K562 (cell line): ENCODE data around the gene ZSCAN25. TPM values are rescaled to one million over a fixed set of nuclear protein-coding genes. Genes with fewer than 3 reads are reported as not detected.
A peak's percentile ranks its signal among the peaks of the same experiment; 100 is the strongest.

ENCODE experiments used
- BACH1 ChIP-seq: fragments of 200-800 bp; sonication (Bioruptor generic); IDR thresholded peaks from 2 replicates; pipeline ENCODE4 v1.6.1; 2016; ENCODE audit warnings: missing genetic modification characterization, missing compliant biosample characterization
- CBX8 ChIP-seq: fragments of 200-600 bp; sonication (generic); IDR thresholded peaks from 2 replicates; pipeline ENCODE4 v1.6.1; 2012; ENCODE audit warnings: borderline replicate concordance, mixed run types, low read depth, mild to moderate bottlenecking, moderate library complexity, mixed read lengths, low read length, control low read depth, inconsistent platforms; ENCODE audit not compliant: poor library complexity, severe bottlenecking; ENCODE audit errors: extremely low read depth
- CTBP1 ChIP-seq: fragments of 450-650 bp; IDR thresholded peaks from 2 replicates; pipeline ENCODE4 v1.6.1; 2016; ENCODE audit warnings: borderline replicate concordance
- ETV1 ChIP-seq: fragments of 450-650 bp; conservative IDR thresholded peaks from 2 replicates; pipeline ENCODE4 v1.6.1; 2016; ENCODE audit warnings: missing genetic modification characterization, control low read depth, low read depth, missing compliant biosample characterization
- HNRNPH1 ChIP-seq: fragments of 200-400 bp; formaldehyde crosslinking; optimal IDR thresholded peaks from 2 replicates; pipeline ENCODE3; 2017; ENCODE audit warnings: low read depth, mild to moderate bottlenecking, low read length, moderate library complexity
- KHSRP ChIP-seq: fragments of 450-650 bp; IDR thresholded peaks from 2 replicates; pipeline ENCODE4 v1.6.1; 2017
- KLF16 ChIP-seq: IDR thresholded peaks from 2 replicates; pipeline ENCODE4 v1.6.1; 2016; ENCODE audit warnings: antibody characterized with exemption
- LEF1 ChIP-seq: fragments of 450-650 bp; IDR thresholded peaks from 2 replicates; pipeline ENCODE4 v1.6.1; 2016; ENCODE audit warnings: mild to moderate bottlenecking
- MYC ChIP-seq, 2 experiments: fragments of 250-450 bp in 1 of 2; sonication (Bioruptor Pico) in 1 of 2; IDR thresholded peaks; 2 replicates each; pipeline versions ENCODE4 v1.5.1 to v1.6.1; 2012 to 2021; ENCODE audit warnings: low read depth in 2 of 2, borderline replicate concordance in 1 of 2, improper control_type of control experiment in 1 of 2, low read length in 1 of 2, mild to moderate bottlenecking in 1 of 2, moderate library complexity in 1 of 2
- MYNN ChIP-seq, 2 experiments: sonication (generic); formaldehyde crosslinking in 1 of 2; IDR thresholded peaks; 2 replicates each; pipeline versions ENCODE4 v1.5.0 to v1.6.1; 2016 to 2020; ENCODE audit warnings: antibody characterized with exemption in 1 of 2, missing genetic modification reagents in 1 of 2
- NFE2 ChIP-seq: IDR thresholded peaks from 2 replicates; pipeline ENCODE4 v1.6.1; 2014; ENCODE audit warnings: antibody characterized with exemption, low read depth
- SMAD3 ChIP-seq: fragments of 450-650 bp; formaldehyde crosslinking; conservative IDR thresholded peaks from 2 replicates; pipeline ENCODE4 v1.4.0; 2020; ENCODE audit warnings: mild to moderate bottlenecking
- TAF15 ChIP-seq: fragments of 200-400 bp; formaldehyde crosslinking; IDR thresholded peaks from 2 replicates; pipeline ENCODE4 v1.6.1; 2017; ENCODE audit warnings: mild to moderate bottlenecking, low read depth, low read length, moderate library complexity
- THAP12 ChIP-seq: fragments of 250-450 bp; sonication (Bioruptor Pico); IDR thresholded peaks from 2 replicates; pipeline ENCODE4 v1.9.0; 2021; ENCODE audit warnings: mild to moderate bottlenecking, inconsistent platforms
- TRIM24 ChIP-seq, 2 experiments: fragments of 450-650 bp; IDR thresholded peaks; 2 replicates each; pipeline ENCODE4 v1.6.1; 2016
- TRIM28 ChIP-seq: fragments of 450-650 bp; IDR thresholded peaks from 2 replicates; pipeline ENCODE4 v1.6.1; 2017
- VEZF1 ChIP-seq: fragments of 200-800 bp; sonication (Bioruptor generic); IDR thresholded peaks from 2 replicates; pipeline ENCODE4 v1.6.1; 2017; ENCODE audit warnings: missing genetic modification characterization, missing compliant biosample characterization
- ZNF23 ChIP-seq: fragments of 250-450 bp; sonication (Bioruptor Pico); IDR thresholded peaks from 2 replicates; pipeline ENCODE4 v1.4.0; 2020; ENCODE audit warnings: mild to moderate bottlenecking
- ZNF354B ChIP-seq: fragments of 250-450 bp; sonication (Bioruptor Pico); IDR thresholded peaks from 2 replicates; pipeline ENCODE4 v1.4.0; 2020
- ZNF551 ChIP-seq: fragments of 250-450 bp; sonication (Bioruptor Pico); IDR thresholded peaks from 2 replicates; pipeline ENCODE4 v1.5.0; 2021; ENCODE audit warnings: mild to moderate bottlenecking, moderate library complexity
- polyA plus RNA-seq, 8 experiments: library from polyadenylated mRNA; depleted of rRNA in 4 of 8; stranded (reverse) in 5 of 8; unstranded in 3 of 8; fragments of >200 nt; fragmentation: Nextera tagmentation in 2 of 8; fragmentation: Illumina TruSeq in 1 of 8; extraction: Ambion mirVana in 2 of 8; extraction: Trizol in 1 of 8; gene quantifications; 2 replicates each; pipeline versions ENCODE4 v1.2.1 to v1.2.3, GENCODE V29; 2011 to 2014; ENCODE audit warnings: inconsistent platforms in 1 of 8, missing spikeins in 1 of 8
- total RNA-seq, 7 experiments: library from RNA; depleted of rRNA in 6 of 7; stranded (reverse); fragments of >200 nt in 6 of 7; fragmentation: Illumina TruSeq in 2 of 7; extraction: Trizol in 2 of 7; gene quantifications; 2 replicates each; pipeline versions ENCODE4 v1.2.1 to v1.2.3, GENCODE V29; 2011 to 2021; ENCODE audit warnings: low replicate concordance in 1 of 7
- TF ChIP-seq, protein P1 (sequence below): fragments of 250-450 bp; sonication (Bioruptor Pico); IDR thresholded peaks from 2 replicates; pipeline ENCODE4 v1.8.0; 2022; ENCODE audit warnings: moderate library complexity, mild to moderate bottlenecking, inconsistent platforms
- TF ChIP-seq, protein P2 (sequence below): conservative IDR thresholded peaks from 2 replicates; pipeline ENCODE4 v1.6.1; 2011; ENCODE audit warnings: low read depth, mild to moderate bottlenecking, low read length; ENCODE audit not compliant: control insufficient read depth

The ZSCAN25 gene
- total and polyA plus RNA-seq, 9 of the 15 experiments (the other 6 are each of a cell fraction or from before 2014, with no cell fraction given), result 0.94 to 18.4 (median 12.8) TPM

DNA sequence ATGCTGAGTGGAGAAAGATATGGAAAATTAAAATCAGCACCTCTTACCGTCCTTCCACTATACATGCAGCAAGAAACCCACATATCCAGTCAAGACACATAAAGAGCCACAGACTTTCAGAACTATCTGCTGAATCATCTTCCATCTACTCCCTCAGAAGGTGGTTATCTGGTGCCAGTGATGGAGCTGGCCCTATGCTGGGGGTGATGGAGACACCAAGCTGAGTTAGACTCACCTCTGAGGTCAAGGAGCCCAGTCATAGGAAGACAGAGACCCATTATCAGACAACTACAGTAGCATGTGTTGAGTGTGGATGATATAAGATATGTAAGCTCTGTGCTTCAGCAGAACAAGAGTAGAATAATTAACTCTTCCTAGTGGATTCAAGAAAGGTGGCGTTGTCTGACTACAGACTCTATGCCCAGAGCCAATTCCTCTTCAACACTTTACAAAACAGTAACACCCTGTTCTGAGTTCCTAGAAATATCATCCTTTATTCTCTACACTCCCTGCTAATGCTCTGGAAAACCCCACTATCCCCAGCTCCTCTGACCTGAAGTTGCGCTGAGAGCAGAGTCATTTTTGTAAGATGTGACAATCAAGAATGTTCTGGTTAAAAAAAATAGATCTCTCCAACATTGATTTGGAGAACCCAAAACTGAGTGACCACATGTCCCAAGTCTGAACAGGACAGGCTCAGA, 48.7 kb downstream of the ZSCAN25 start (continued):
- TF ChIP-seq, protein P1, sequence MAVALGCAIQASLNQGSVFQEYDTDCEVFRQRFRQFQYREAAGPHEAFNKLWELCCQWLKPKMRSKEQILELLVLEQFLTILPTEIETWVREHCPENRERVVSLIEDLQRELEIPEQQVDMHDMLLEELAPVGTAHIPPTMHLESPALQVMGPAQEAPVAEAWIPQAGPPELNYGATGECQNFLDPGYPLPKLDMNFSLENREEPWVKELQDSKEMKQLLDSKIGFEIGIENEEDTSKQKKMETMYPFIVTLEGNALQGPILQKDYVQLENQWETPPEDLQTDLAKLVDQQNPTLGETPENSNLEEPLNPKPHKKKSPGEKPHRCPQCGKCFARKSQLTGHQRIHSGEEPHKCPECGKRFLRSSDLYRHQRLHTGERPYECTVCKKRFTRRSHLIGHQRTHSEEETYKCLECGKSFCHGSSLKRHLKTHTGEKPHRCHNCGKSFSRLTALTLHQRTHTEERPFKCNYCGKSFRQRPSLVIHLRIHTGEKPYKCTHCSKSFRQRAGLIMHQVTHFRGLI (CRISPR knock-in tag), result no peak; the same call in 1 of the 2 replicates
- TF ChIP-seq ZNF354B (CRISPR knock-in tag) (no peak), THAP12 (CRISPR knock-in tag) (0 out of 2 replicates have a peak, but pooled peaks have one; percentile 15), ETV1 (tag) (no peak), BACH1 (peak; percentile 37; the same call in 1 of the 2 replicates), TRIM28 (peak; percentile 82), CBX8 (no peak), KLF16 (peak; percentile 96), MYNN (IDR thresholded peaks at IDR 0.05) (peak; percentile 96), MYNN (CRISPR knock-in tag; IDR thresholded peaks at IDR 0.05) (no peak), CTBP1 (peak; percentile 100), ZNF551 (no peak), NFE2 (peak; percentile 99), VEZF1 (CRISPR knock-in tag) (peak; percentile 61), TAF15 (no peak), HNRNPH1 (no peak), KHSRP (peak; percentile 82), MYC (IDR thresholded peaks at IDR 0.05; ENCODE audit: low read depth, low read length) (peak; percentile 46; the same call in 1 of the 2 replicates), MYC (CRISPR knock-in tag; IDR thresholded peaks at IDR 0.05; ENCODE audit: borderline replicate concordance, low read depth) (no peak), SMAD3 (CRISPR knock-in tag) (0 out of 2 replicates have a peak, but pooled peaks have one; percentile 41), LEF1 (peak; percentile 86), ZNF23 (CRISPR knock-in tag) (no peak), TRIM24 (IDR thresholded peaks at IDR 0.05) (peak; percentile 97 to 98)
- TF ChIP-seq, protein P2, sequence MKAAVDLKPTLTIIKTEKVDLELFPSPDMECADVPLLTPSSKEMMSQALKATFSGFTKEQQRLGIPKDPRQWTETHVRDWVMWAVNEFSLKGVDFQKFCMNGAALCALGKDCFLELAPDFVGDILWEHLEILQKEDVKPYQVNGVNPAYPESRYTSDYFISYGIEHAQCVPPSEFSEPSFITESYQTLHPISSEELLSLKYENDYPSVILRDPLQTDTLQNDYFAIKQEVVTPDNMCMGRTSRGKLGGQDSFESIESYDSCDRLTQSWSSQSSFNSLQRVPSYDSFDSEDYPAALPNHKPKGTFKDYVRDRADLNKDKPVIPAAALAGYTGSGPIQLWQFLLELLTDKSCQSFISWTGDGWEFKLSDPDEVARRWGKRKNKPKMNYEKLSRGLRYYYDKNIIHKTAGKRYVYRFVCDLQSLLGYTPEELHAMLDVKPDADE, result no peak
